Trophoblast cell (in vitro differentiated cells and primary cell): ENCODE measurements around the gene ERI3.

Source experiments
- DNase-seq, 2 donors: peaks; one replicate each; pipeline ENCODE4 v3.0.0-alpha.2; 2016
- H2AFZ ChIP-seq: 2 replicates; pipeline ENCODE4 v1.6.1; 2013; ENCODE audit warnings: low read length, moderate library complexity, mild to moderate bottlenecking; ENCODE audit not compliant: insufficient read depth, poor library complexity
- H2AK5ac ChIP-seq: 2 replicates; pipeline ENCODE4 v1.6.1; 2013; ENCODE audit warnings: mild to moderate bottlenecking, low read length
- H2BK120ac ChIP-seq: 2 replicates; pipeline ENCODE4 v1.6.1; 2013; ENCODE audit warnings: low read length, mild to moderate bottlenecking, moderate library complexity; ENCODE audit not compliant: insufficient read depth, poor library complexity
- H2BK12ac ChIP-seq: 2 replicates; pipeline ENCODE4 v1.6.1; 2013; ENCODE audit warnings: mild to moderate bottlenecking, low read length, moderate library complexity
- H2BK5ac ChIP-seq: 2 replicates; pipeline ENCODE4 v1.6.1; 2013; ENCODE audit warnings: low read length, low read depth, moderate library complexity, mild to moderate bottlenecking; ENCODE audit not compliant: poor library complexity
- H3K14ac ChIP-seq: 2 replicates; pipeline ENCODE4 v1.6.1; 2013; ENCODE audit warnings: mild to moderate bottlenecking, low read length
- H3K18ac ChIP-seq: 2 replicates; pipeline ENCODE4 v1.6.1; 2013; ENCODE audit warnings: mild to moderate bottlenecking, low read length
- H3K23ac ChIP-seq: 2 replicates; pipeline ENCODE4 v1.6.1; 2013; ENCODE audit warnings: low read length
- H3K27ac ChIP-seq: 2 replicates; pipeline ENCODE4 v1.5.1; 2013; ENCODE audit warnings: low read depth, mild to moderate bottlenecking, inconsistent platforms, low read length, moderate library complexity
- H3K27me3 ChIP-seq: 2 replicates; pipeline ENCODE4 v1.6.1; 2013; ENCODE audit warnings: inconsistent platforms, mild to moderate bottlenecking, low read length, moderate library complexity; ENCODE audit not compliant: insufficient read depth
- H3K36me3 ChIP-seq, 2 experiments: 1 replicate in 1 of 2; 2 replicates in 1 of 2; pipeline ENCODE4 v1.6.1; 2013; ENCODE audit warnings: low read length in 2 of 2, mild to moderate bottlenecking in 2 of 2, moderate library complexity in 1 of 2; ENCODE audit not compliant: insufficient read depth in 2 of 2, control insufficient read depth in 1 of 2
- H3K4ac ChIP-seq: 2 replicates; pipeline ENCODE4 v1.6.1; 2013; ENCODE audit warnings: low read depth, mild to moderate bottlenecking, low read length, moderate library complexity
- H3K4me1 ChIP-seq, 2 experiments: 1 replicate in 1 of 2; 2 replicates in 1 of 2; pipeline ENCODE4 v1.6.1; 2013; ENCODE audit warnings: low read length in 2 of 2, mild to moderate bottlenecking in 2 of 2, moderate library complexity in 1 of 2; ENCODE audit not compliant: insufficient read depth in 2 of 2, control insufficient read depth in 1 of 2
- H3K4me2 ChIP-seq: 2 replicates; pipeline ENCODE4 v1.6.1; 2013; ENCODE audit warnings: inconsistent platforms, mild to moderate bottlenecking, low read length, moderate library complexity
- H3K4me3 ChIP-seq: 2 replicates; pipeline ENCODE4 v1.5.1; 2013; ENCODE audit warnings: mild to moderate bottlenecking, low read depth, low read length, inconsistent platforms
- H3K79me1 ChIP-seq: one replicate; pipeline ENCODE4 v1.6.1; 2013; ENCODE audit warnings: low read length
- H3K79me2 ChIP-seq: 2 replicates; pipeline ENCODE4 v1.6.1; 2013; ENCODE audit warnings: low read length, mild to moderate bottlenecking; ENCODE audit not compliant: control insufficient read depth, insufficient read depth, poor library complexity
- H3K9ac ChIP-seq: 2 replicates; pipeline ENCODE4 v1.6.1; 2013; ENCODE audit warnings: mild to moderate bottlenecking, low read length
- H3K9me3 ChIP-seq: 2 replicates; pipeline ENCODE4 v1.6.1; 2013; ENCODE audit warnings: low read depth, mild to moderate bottlenecking, control low read depth, inconsistent platforms, low read length; ENCODE audit not compliant: insufficient read depth
- H4K12ac ChIP-seq: 2 replicates; pipeline ENCODE4 v1.6.1; 2013; ENCODE audit warnings: low read depth, mild to moderate bottlenecking, low read length, moderate library complexity
- H4K8ac ChIP-seq: 2 replicates; pipeline ENCODE4 v1.6.1; 2013; ENCODE audit warnings: low read depth, mild to moderate bottlenecking, low read length, moderate library complexity
- H4K91ac ChIP-seq: one replicate; pipeline ENCODE4 v1.6.1; 2013; ENCODE audit warnings: low read depth, mild to moderate bottlenecking, low read length, moderate library complexity
- WGBS: extraction: QIAGEN DNeasy Blood & Tissue Kit; methylation state at CpG from one replicate; pipeline ENCODE4 v1.1.7; 2013; ENCODE audit warnings: missing lambda C conversion rate; ENCODE audit not compliant: insufficient read length, insufficient coverage; ENCODE audit errors: extremely low coverage; 5-methylcytosine and 5-hydroxymethylcytosine counted together

ERI3 gene

DNA sequence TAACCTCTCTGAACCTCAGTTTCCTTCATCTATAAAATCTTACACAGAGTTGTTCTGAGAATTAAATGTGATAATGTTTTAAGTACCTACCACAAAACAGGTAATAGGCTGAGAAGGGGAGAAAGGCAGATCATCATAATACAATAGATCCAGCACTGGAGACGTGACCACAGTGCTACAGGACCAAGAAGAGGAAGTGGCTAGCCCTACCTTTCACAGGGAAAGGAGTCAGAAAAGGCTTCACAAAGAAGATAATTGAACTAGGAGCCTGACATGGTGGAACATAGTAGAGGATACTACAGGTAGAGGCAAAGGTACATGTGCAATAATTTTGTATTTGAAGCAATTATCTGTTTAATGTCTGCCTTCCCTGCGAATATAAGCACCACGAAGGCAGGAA is 45.1 kb downstream of the ERI3 start:
- no peak overlapping the region for H3K27ac ChIP-seq
- H3K23ac ChIP-seq = no peak overlapping the region
- H3K79me1 ChIP-seq = no peaks in the 10 kb centered on the region
- H2AFZ ChIP-seq = no peak overlapping the region
- no peak overlapping the region for H4K12ac ChIP-seq
- H2BK12ac ChIP-seq = no peak overlapping the region
- H3K4me1 ChIP-seq = no peaks in the 10 kb centered on the region
- no peak overlapping the region for H3K4me2 ChIP-seq
- H3K36me3 ChIP-seq = peaks cover 17 to 33% of the 10 kb centered on the region in 2 experiments
- no peak overlapping the region for H2BK5ac ChIP-seq
- no peak overlapping the region for H4K8ac ChIP-seq
- H3K4me3 ChIP-seq = no peak overlapping the region
- no peak for DNase-seq
- H3K79me2 ChIP-seq = no peaks in the 10 kb centered on the region
- no peaks in the 10 kb centered on the region for H3K9me3 ChIP-seq
- no peak overlapping the region for H3K9ac ChIP-seq
- H3K4ac ChIP-seq = no peak overlapping the region
- no peak overlapping the region for H2BK120ac ChIP-seq
- no CpG with 5 or more reads among the region's 3 CpGs for WGBS
- no peak overlapping the region for H3K18ac ChIP-seq
- H4K91ac ChIP-seq = no peak overlapping the region
- H2AK5ac ChIP-seq = no peak overlapping the region
- no peaks in the 10 kb centered on the region for H3K27me3 ChIP-seq
- H3K14ac ChIP-seq = no peak overlapping the region

GRCh38 chr1:44305962-44306422 is 49.1 kb downstream of the ERI3 start:
- Histone ChIP-seq H3K4ac (no peak overlapping the region), H3K79me1 (no peaks in the 10 kb centered on the region), H3K36me3 (peaks cover 14 to 29% of the 10 kb centered on the region in 2 experiments), H4K12ac (no peak overlapping the region), H2BK12ac (no peak overlapping the region), H2BK120ac (no peak overlapping the region), H2AK5ac (no peak overlapping the region), H3K4me1 (no peaks in the 10 kb centered on the region), H2BK5ac (no peak overlapping the region), H4K91ac (no peak overlapping the region), H3K4me3 (no peak overlapping the region), H3K9ac (no peak overlapping the region), H3K4me2 (no peak overlapping the region), H3K27ac (no peak overlapping the region), H3K23ac (no peak overlapping the region), H3K27me3 (no peaks in the 10 kb centered on the region), H3K9me3 (no peaks in the 10 kb centered on the region), H2AFZ (no peak overlapping the region), H3K79me2 (no peaks in the 10 kb centered on the region), H3K18ac (no peak overlapping the region), H3K14ac (no peak overlapping the region), H4K8ac (no peak overlapping the region)
- DNase-seq = no peak
- no CpG with 5 or more reads among the region's 12 CpGs for WGBS

DNA sequence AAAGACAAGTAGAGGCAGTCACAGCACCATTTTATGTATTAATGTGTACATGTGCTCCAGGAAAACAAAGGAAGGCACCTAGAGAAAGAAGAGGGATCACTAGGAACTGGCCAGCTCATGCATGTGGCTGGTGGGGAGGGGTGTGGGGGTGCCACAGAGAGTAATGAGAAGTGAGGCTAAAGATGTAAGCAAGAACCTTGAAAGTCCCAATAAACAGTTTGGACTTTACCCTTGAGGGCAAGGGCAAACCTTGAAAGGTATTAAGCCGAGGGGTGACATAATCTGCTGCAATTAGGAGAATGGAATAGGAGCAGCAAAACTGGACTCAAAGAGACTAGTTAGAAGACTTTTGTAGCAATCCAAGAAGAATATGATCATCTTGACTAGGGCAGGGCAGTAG is 51.5 kb downstream of the ERI3 start:
- no CpG with 5 or more reads among the region's 1 CpG for WGBS

GRCh38 chr1:44302541-44302940 is 52.5 kb downstream of the ERI3 start:
- WGBS = no CpG with 5 or more reads among the region's 6 CpGs
- no peak overlapping the region for H3K9ac ChIP-seq
- H2BK12ac ChIP-seq = no peak overlapping the region
- H3K14ac ChIP-seq = no peak overlapping the region
- no peak overlapping the region for H3K4me3 ChIP-seq
- no peaks in the 10 kb centered on the region for H3K27me3 ChIP-seq
- no peak overlapping the region for H3K4ac ChIP-seq
- no peak overlapping the region for H4K12ac ChIP-seq
- H2BK5ac ChIP-seq = no peak overlapping the region
- H3K79me1 ChIP-seq = no peaks in the 10 kb centered on the region
- no peak overlapping the region for H3K18ac ChIP-seq
- no peak overlapping the region for H2BK120ac ChIP-seq
- H3K27ac ChIP-seq = no peak overlapping the region
- H2AK5ac ChIP-seq = no peak overlapping the region
- peaks cover 10 to 30% of the 10 kb centered on the region in 2 experiments for H3K36me3 ChIP-seq
- no peaks in the 10 kb centered on the region for H3K79me2 ChIP-seq
- no peak overlapping the region for H2AFZ ChIP-seq
- H4K91ac ChIP-seq = no peak overlapping the region
- no peak overlapping the region for H3K23ac ChIP-seq
- H3K4me1 ChIP-seq = no peaks in the 10 kb centered on the region
- no peak overlapping the region for H3K4me2 ChIP-seq
- no peak overlapping the region for H4K8ac ChIP-seq
- H3K9me3 ChIP-seq = no peaks in the 10 kb centered on the region
- DNase-seq = no peak

More for the DNA sequence above, 51.5 kb downstream of the ERI3 start:
- Histone ChIP-seq H3K18ac (no peak overlapping the region), H3K23ac (no peak overlapping the region), H4K91ac (no peak overlapping the region), H2BK120ac (no peak overlapping the region), H4K8ac (no peak overlapping the region), H3K36me3 (peaks cover 14 to 29% of the 10 kb centered on the region in 2 experiments), H3K4ac (no peak overlapping the region), H3K79me2 (no peaks in the 10 kb centered on the region), H2BK5ac (no peak overlapping the region), H2AK5ac (no peak overlapping the region), H3K79me1 (no peaks in the 10 kb centered on the region), H3K4me1 (no peaks in the 10 kb centered on the region), H3K9me3 (no peaks in the 10 kb centered on the region), H3K27ac (no peak overlapping the region), H2BK12ac (no peak overlapping the region), H3K14ac (no peak overlapping the region), H3K4me2 (no peak overlapping the region), H4K12ac (no peak overlapping the region), H3K9ac (no peak overlapping the region), H2AFZ (no peak overlapping the region), H3K4me3 (no peak overlapping the region), H3K27me3 (no peaks in the 10 kb centered on the region)
- no peak for DNase-seq
